Hematopoietic multipotent progenitor cell (in vitro differentiated cells): ENCODE measurements around the gene C15orf61. TPM values are rescaled to one million over a fixed set of nuclear protein-coding genes. Genes with fewer than 3 reads are reported as not detected.
A peak's percentile ranks its signal among the peaks of the same experiment; 100 is the strongest.

Experiments used
- DNase-seq, 3 donors: peaks; one replicate each; pipeline ENCODE4 v3.0.0-alpha.2; 2011 to 2015; ENCODE audit warnings: low read depth in 2 of 3, low spot score in 2 of 3
- total RNA-seq: library from RNA; depleted of rRNA; stranded (reverse); fragments of >200 nt; gene quantifications from one replicate; pipeline ENCODE4 v1.2.3, GENCODE V29; 2012

The C15orf61 gene
- 11.3 TPM for total RNA-seq

DNA sequence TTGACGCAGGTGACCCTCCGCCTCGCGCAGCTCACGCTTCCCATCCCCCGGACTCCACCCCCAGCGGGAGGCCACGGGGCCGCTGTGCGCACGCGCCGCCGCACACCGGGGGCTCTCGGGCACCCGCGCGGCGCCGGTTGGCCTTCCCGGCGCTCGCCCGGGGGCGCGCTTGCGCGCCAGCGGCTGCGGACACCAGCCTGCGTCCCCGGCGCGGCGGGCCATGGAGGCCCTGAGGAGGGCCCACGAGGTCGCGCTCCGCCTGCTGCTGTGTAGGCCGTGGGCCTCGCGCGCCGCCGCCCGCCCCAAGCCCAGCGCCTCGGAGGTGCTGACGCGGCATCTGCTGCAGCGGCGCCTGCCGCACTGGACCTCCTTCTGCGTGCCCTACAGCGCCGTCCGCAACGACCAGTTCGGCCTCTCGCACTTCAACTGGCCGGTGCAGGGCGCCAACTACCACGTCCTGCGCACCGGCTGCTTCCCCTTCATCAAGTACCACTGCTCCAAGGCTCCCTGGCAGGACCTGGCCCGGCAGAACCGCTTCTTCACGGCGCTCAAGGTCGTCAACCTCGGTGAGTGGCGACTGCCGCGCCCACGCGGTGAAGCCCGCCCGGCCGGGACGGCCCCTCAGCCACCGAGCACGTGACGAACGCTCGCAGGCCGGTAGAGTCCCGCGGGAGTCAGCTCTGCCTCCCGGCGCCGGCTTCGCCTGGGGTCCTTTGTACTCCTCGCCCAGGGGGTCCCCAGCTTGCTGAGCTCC, at the start of gene C15orf61:
C15orf61 (plus strand) TSS at position 103 of the 754 bp plus-strand sequence; CDS start at position 221, 118 bp downstream.
- peak; percentile 71 to 85 (median 81) for DNase-seq

DNA sequence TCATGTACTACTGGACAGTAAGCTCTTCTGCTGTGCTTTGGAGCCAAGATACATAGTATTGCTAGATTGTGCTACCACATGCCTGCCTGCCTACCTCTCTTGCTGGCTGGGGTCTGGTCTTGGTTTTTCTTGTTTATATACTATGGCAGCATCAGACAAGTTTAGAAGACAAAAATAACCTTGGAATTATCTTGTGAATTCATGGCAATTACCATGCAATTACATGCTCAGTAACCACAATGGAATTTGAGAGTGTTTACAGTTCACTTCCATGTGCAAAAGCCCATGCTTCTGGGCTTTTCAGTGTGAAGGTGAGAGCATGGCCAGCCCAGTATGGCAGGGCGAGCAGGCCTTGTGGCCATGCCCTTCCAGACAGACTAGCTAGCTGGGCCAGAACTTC, 48.0 kb upstream of the C15orf61 start:
- no peak for DNase-seq

GRCh38 chr15:67474405-67475110, 46.4 kb upstream of the C15orf61 start:
- DNase-seq: no peak

GRCh38 chr15:67479781-67480505, 41.0 kb upstream of the C15orf61 start:
- no peak for DNase-seq

DNA sequence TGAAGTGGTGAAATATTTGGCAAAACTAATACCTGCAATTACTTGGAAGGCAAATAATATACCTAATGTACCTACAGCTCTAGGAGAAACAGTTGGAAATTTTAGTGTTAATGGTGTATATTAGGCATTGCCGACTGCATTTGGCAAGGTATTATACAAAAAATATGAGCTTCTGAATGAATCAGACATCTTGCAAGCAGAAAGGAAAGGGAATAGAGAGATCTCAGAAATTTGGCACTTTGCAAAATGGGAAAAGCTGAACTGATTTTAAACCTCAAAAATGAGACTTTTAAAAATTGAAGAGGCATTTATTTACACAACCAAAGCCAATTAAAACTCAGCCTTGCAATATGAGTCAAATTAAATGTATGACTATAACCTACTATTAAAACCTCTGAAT, 40.2 kb upstream of the C15orf61 start:
- no peak for DNase-seq

DNA sequence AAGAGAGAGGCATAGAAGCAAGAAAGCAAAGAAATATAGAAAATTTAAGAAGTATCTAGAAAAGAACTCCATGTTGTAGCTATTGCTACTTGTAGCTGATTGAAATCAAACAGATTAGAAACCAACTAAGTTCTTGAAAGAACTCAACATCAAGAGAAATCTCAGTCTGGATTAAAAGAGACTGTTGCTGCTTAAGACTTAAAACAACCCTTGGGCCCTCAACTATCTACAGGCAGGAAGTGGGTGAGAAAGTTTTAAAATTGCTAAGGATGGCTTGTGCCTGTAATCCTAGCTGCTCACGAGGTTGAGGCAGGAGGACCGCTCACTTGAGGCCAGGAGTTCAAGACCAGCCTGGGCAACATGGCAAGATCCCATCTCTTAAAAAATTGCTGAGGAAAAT, 39.3 kb upstream of the C15orf61 start:
- DNase-seq: no peak

DNA sequence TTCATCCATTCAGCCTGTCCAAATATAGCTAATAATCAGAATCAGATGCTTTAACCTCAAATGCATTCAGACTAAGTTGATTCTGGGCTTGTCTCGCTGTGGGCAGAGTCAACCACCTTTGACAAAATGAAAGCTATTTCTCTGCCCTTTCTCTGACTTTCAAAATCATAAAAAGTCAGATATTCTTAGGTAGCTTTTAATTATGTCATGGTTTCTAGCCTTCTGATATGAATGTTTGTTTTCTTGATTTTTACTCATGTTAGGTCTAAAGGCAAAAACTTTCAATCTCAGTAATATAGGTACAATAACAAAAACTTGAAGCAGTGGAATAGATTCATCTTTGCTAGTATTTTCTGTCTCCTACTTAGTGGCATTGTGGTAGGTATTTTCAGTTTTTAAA, 25.3 kb upstream of the C15orf61 start:
- DNase-seq: no peak

- peak in 2 of 3 donors; percentile 18 to 64 for DNase-seq
Observed at GRCh38 chr15:67501177-67501835, 19.6 kb upstream of the C15orf61 start.

DNA sequence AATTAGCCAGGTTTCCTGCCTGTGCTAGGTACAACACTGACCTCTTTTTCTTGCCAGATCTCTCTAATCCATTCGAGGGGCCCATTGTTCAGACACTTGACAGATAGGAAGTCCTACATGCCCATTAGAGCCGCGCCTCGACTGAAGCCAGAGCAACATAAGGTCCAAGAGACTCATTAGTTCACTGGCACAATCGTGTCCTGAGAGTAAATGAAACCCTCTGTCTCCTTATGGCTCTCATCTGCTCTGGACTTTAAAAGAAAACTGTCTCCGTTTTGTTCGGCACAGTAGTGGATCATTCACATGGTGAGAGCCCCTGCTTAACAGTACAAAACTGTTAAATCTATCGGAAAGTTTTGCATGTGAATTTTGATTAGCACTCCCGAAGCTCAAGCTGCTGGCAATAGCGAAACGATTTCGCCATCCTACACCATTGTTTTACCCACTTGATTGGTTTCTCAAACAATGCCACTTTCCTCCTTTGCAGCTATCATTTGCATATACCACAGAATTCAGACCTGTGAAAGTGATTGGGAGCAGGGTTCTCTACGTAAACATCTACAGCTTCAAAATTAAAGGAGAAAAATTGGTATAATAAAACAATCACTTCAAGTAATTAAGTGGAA, 19.0 kb upstream of the C15orf61 start:
- DNase-seq: no peak

GRCh38 chr15:67504056-67504455, 16.9 kb upstream of the C15orf61 start:
- DNase-seq: no peak

DNA sequence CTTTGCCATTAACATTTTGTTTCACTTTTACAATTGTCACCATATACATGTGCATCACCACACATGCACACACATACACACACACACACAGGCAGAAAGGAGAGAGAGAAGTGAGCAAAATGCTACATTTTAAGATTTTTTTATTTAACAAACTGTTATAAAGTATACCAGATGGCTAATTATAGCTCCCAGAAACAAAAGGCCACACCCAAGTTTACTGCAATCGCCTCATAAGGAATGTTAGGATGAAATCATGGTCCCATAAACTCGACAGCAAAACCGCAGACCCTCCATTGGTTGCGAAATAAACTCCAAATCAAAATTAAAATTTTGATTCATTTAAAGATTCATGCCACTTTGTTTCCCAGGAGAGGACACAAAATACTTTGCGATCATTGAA, 16.1 kb upstream of the C15orf61 start:
- no peak for DNase-seq

GRCh38 chr15:67505675-67506572, 15.0 kb upstream of the C15orf61 start:
- DNase-seq: no peak

GRCh38 chr15:67506775-67507747, 13.9 kb upstream of the C15orf61 start:
- no peak for DNase-seq

DNA sequence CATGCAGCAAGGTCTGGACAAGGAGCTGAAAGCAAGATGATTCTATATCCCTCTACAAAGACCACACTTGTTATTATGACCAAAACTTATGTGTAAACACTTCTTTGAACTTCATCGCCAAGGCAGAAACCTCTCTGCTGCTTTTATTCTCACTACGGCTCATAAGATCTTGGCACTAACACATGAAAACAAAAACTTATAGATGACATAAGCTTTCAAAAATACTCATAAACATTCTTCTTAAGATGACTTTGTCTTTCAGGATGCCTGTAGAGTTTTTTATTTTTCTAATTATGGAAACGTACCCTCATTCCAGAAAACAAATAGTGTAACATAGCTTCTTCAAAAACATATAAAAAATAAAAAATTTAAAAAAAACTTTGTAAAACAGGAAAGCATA, 12.5 kb upstream of the C15orf61 start:
- DNase-seq: no peak

- peak in 1 of 3 donors; percentile 3 for DNase-seq
Observed at GRCh38 chr15:67509918-67510317, 11.0 kb upstream of the C15orf61 start.

GRCh38 chr15:67510597-67511190, 10.2 kb upstream of the C15orf61 start:
- DNase-seq: no peak

DNA sequence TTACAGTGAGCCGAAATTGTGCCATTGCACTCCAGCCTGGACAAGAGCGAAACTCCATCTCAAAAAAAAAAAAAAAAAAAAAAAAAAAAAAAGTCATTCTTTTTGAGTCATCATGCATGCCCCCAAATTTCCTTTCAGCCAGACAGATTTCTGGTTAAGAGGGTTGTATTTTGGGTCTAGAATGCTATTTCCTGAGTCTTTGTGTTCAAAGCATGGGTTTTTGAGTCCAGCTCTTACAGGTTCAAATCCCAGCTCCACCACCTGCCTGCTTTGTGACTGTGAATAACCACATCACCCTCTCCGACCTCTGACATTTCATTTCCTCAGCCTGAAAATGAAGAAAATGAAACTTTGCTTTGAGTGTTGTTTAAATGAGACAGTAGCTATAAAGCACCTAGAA, 9.3 kb upstream of the C15orf61 start:
- DNase-seq: no peak

- no peak for DNase-seq
Observed at GRCh38 chr15:67512140-67512539, 8.8 kb upstream of the C15orf61 start.
